Prostate gland (tissue), 2 donors: ENCODE results near the gene SLC25A31.

ENCODE experiments used
- POLR2A ChIP-seq: fragments of 450-650 bp; IDR thresholded peaks from one replicate; pipeline ENCODE4 v1.6.1; 2016; ENCODE audit warnings: antibody characterized with exemption, mild to moderate bottlenecking
- TF ChIP-seq, protein P1 (sequence below), 4 experiments: fragments of 200-600 bp in 2 of 4; fragments of 450-650 bp in 2 of 4; sonication (generic) in 2 of 4; IDR thresholded peaks; 1 replicate in 3 of 4; 2 replicates in 1 of 4; pipeline ENCODE4 v1.5.1; 2016 to 2019; ENCODE audit warnings: antibody characterized with exemption in 4 of 4, mild to moderate bottlenecking in 2 of 4, moderate library complexity in 2 of 4

- no peak for TF ChIP-seq POLR2A
- TF ChIP-seq, protein P1, sequence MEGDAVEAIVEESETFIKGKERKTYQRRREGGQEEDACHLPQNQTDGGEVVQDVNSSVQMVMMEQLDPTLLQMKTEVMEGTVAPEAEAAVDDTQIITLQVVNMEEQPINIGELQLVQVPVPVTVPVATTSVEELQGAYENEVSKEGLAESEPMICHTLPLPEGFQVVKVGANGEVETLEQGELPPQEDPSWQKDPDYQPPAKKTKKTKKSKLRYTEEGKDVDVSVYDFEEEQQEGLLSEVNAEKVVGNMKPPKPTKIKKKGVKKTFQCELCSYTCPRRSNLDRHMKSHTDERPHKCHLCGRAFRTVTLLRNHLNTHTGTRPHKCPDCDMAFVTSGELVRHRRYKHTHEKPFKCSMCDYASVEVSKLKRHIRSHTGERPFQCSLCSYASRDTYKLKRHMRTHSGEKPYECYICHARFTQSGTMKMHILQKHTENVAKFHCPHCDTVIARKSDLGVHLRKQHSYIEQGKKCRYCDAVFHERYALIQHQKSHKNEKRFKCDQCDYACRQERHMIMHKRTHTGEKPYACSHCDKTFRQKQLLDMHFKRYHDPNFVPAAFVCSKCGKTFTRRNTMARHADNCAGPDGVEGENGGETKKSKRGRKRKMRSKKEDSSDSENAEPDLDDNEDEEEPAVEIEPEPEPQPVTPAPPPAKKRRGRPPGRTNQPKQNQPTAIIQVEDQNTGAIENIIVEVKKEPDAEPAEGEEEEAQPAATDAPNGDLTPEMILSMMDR (IDR thresholded peaks at IDR 0.05), result no peak
Observed at GRCh38 chr4:127734976-127735375, 4.8 kb downstream of the SLC25A31 start.
